Loucy (cell line): ENCODE data around the gene C9orf85.

Experiments used
- H2AFZ ChIP-seq: fragments of 200-600 bp; sonication (generic); 2 replicates; pipeline ENCODE4 v1.6.0; 2016; ENCODE audit warnings: antibody characterized with exemption, mild to moderate bottlenecking, low read length, moderate library complexity
- H3F3A ChIP-seq: fragments of 200-600 bp; 2 replicates; pipeline ENCODE4 v1.6.0; 2016; ENCODE audit warnings: antibody characterized with exemption, low read depth, mild to moderate bottlenecking
- H3K27me3 ChIP-seq: fragments of 200-600 bp; sonication (generic); 2 replicates; pipeline ENCODE4 v1.6.1; 2014; ENCODE audit warnings: low read length, mild to moderate bottlenecking; ENCODE audit not compliant: insufficient read depth, poor library complexity, severe bottlenecking
- H3K36me3 ChIP-seq: fragments of 200-600 bp; sonication (generic); 2 replicates; pipeline ENCODE4 v1.6.1; 2016; ENCODE audit warnings: low read length; ENCODE audit not compliant: insufficient read depth
- H3K4me1 ChIP-seq: fragments of 200-600 bp; sonication (generic); 2 replicates; pipeline ENCODE4 v1.5.1; 2014; ENCODE audit warnings: low read length, mild to moderate bottlenecking; ENCODE audit not compliant: insufficient read depth, poor library complexity, severe bottlenecking
- H3K4me2 ChIP-seq: fragments of 200-600 bp; sonication (generic); 2 replicates; pipeline ENCODE4 v1.6.0; 2014; ENCODE audit warnings: antibody characterized with exemption, low read length, low read depth, mild to moderate bottlenecking; ENCODE audit not compliant: poor library complexity, severe bottlenecking
- H3K4me3 ChIP-seq: fragments of 200-600 bp; sonication (generic); 2 replicates; pipeline ENCODE4 v1.5.1; 2014; ENCODE audit warnings: low read length, mild to moderate bottlenecking, mixed read lengths; ENCODE audit not compliant: poor library complexity, severe bottlenecking
- H3K79me2 ChIP-seq: fragments of 200-600 bp; sonication (generic); 2 replicates; pipeline ENCODE4 v1.6.1; 2014; ENCODE audit warnings: low read length; ENCODE audit not compliant: insufficient read depth
- H3K9ac ChIP-seq: fragments of 200-600 bp; sonication (generic); 2 replicates; pipeline ENCODE4 v1.6.0; 2014; ENCODE audit warnings: mild to moderate bottlenecking, low read depth, low read length, moderate library complexity; ENCODE audit not compliant: poor library complexity, severe bottlenecking
- H3K9me2 ChIP-seq: fragments of 200-600 bp; sonication (generic); replicated peaks from 2 replicates; pipeline ENCODE4 v1.6.1; 2016; ENCODE audit warnings: low read depth, low read length, mixed read lengths
- H3K9me3 ChIP-seq: fragments of 200-600 bp; sonication (generic); 2 replicates; pipeline ENCODE4 v1.6.1; 2014; ENCODE audit warnings: mild to moderate bottlenecking, antibody characterized with exemption, low read length, low read depth; ENCODE audit not compliant: insufficient read depth
- H4K20me1 ChIP-seq: fragments of 200-600 bp; sonication (generic); 2 replicates; pipeline ENCODE4 v1.6.0; 2014; ENCODE audit warnings: antibody characterized with exemption, low read length, mild to moderate bottlenecking; ENCODE audit not compliant: insufficient read depth, poor library complexity, severe bottlenecking
- CTCF ChIP-seq: fragments of 200-600 bp; sonication (generic); conservative IDR thresholded peaks from 2 replicates; pipeline ENCODE4 v1.5.1; 2014; ENCODE audit warnings: mild to moderate bottlenecking, antibody characterized with exemption, low read length
- EZH2phosphoT487 ChIP-seq: fragments of 200-600 bp; IDR thresholded peaks from 2 replicates; pipeline ENCODE4 v1.6.1; 2018; ENCODE audit warnings: antibody characterized with exemption, mild to moderate bottlenecking, moderate library complexity, borderline replicate concordance

Gene C9orf85

GRCh38 chr9:71977003-71977402 is 65.6 kb downstream of the C9orf85 start:
- H3K36me3 ChIP-seq: peaks cover 5% of the 10 kb centered on the region
- no peak overlapping the region for H3K9ac ChIP-seq
- H3K9me2 ChIP-seq: no peaks in the 10 kb centered on the region
- H3K9me3 ChIP-seq: no peaks in the 10 kb centered on the region
- H3F3A ChIP-seq: no peaks in the 10 kb centered on the region
- no peak overlapping the region for H3K4me3 ChIP-seq
- no peaks in the 10 kb centered on the region for H4K20me1 ChIP-seq
- no peak for TF ChIP-seq EZH2phosphoT487
- TF ChIP-seq CTCF: no peak
- no peaks in the 10 kb centered on the region for H3K4me1 ChIP-seq
- H3K4me2 ChIP-seq: no peak overlapping the region
- no peaks in the 10 kb centered on the region for H3K79me2 ChIP-seq
- H2AFZ ChIP-seq: no peak overlapping the region
- H3K27me3 ChIP-seq: no peaks in the 10 kb centered on the region

- no peaks in the 10 kb centered on the region for H3F3A ChIP-seq
- H4K20me1 ChIP-seq: no peaks in the 10 kb centered on the region
- no peaks in the 10 kb centered on the region for H3K36me3 ChIP-seq
- H3K9me2 ChIP-seq: no peaks in the 10 kb centered on the region
- no peaks in the 10 kb centered on the region for H3K27me3 ChIP-seq
- no peak overlapping the region for H2AFZ ChIP-seq
- no peaks in the 10 kb centered on the region for H3K79me2 ChIP-seq
- no peak overlapping the region for H3K4me2 ChIP-seq
- no peak overlapping the region for H3K4me3 ChIP-seq
- H3K4me1 ChIP-seq: no peaks in the 10 kb centered on the region
- no peaks in the 10 kb centered on the region for H3K9me3 ChIP-seq
- TF ChIP-seq EZH2phosphoT487: no peak
- no peak overlapping the region for H3K9ac ChIP-seq
Measured at GRCh38 chr9:71980266-71981190, 69.1 kb downstream of the C9orf85 start.

GRCh38 chr9:71981944-71982343 is 70.5 kb downstream of the C9orf85 start:
- no peaks in the 10 kb centered on the region for H3K9me2 ChIP-seq
- no peaks in the 10 kb centered on the region for H3K79me2 ChIP-seq
- H2AFZ ChIP-seq: no peak overlapping the region
- no peaks in the 10 kb centered on the region for H3K27me3 ChIP-seq
- no peak overlapping the region for H3K4me2 ChIP-seq
- TF ChIP-seq EZH2phosphoT487 (no peak), CTCF (no peak)
- H3K9me3 ChIP-seq: no peaks in the 10 kb centered on the region
- no peak overlapping the region for H3K4me3 ChIP-seq
- H3F3A ChIP-seq: no peaks in the 10 kb centered on the region
- no peaks in the 10 kb centered on the region for H4K20me1 ChIP-seq
- no peaks in the 10 kb centered on the region for H3K36me3 ChIP-seq
- H3K9ac ChIP-seq: no peak overlapping the region
- no peaks in the 10 kb centered on the region for H3K4me1 ChIP-seq
